ENCODE results near the gene PARVB.
"Not testable (repeated sequence)": the region's sequence is repeated elsewhere in the genome, so short reads cannot be mapped to it uniquely, and the experiment has no call there.

PARVB gene

GRCh38 chr22:44056649-44057048 is 32.5 kb downstream of the PARVB start:
- DNase-seq (ENCODE audit: low spot score), result not testable (repeated sequence)

- DNase-seq (ENCODE audit: low spot score), result no peak
Measured at GRCh38 chr22:44057401-44057987, 33.4 kb downstream of the PARVB start.

GRCh38 chr22:44063462-44064371 is 39.6 kb downstream of the PARVB start:
- DNase-seq (ENCODE audit: low spot score), result no peak

- DNase-seq (ENCODE audit: low spot score), result no peak
Measured at GRCh38 chr22:44067033-44067432, 42.9 kb downstream of the PARVB start.

- DNase-seq (ENCODE audit: low spot score), result no peak
Measured at GRCh38 chr22:44067901-44068300, 43.8 kb downstream of the PARVB start.

DNA sequence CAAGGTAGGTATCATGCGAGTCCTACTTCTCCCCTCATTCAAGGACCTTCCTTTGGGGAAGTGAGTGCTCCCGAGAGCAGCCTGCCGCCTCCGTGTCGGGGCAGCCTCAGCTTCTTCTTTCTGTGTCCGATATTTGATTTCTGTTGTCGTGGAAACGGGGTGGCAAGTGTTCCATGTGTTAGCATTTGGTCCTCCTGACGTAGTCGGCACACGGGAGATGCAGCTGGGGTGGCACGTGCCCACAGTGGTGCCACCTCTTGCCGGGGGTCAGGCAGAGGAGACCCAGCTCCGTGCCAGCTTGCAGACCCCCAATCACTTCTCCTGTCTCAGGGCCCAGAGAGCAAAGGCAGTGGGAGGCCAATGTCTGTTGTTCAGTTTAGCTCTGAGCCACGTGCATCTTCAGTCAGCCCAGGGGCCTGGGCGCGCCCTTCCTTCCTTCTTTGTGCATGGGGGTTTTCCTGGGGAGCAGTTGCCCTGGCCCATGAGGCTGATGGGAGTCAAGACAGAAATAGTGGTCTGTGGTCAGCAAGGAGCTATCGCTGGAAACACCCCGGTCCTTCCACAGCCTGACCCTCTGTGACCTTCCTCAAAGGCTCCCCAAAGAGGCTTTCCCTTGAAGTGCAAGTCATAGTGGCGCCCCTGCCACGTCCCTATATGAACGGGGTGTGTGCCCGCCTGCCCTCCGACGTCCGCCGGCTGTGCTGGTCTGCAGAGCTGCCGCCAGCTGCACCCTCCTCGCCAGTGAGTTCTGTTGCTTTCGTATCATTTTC is 44.5 kb downstream of the PARVB start:
- no peak for DNase-seq (ENCODE audit: low spot score)

DNA sequence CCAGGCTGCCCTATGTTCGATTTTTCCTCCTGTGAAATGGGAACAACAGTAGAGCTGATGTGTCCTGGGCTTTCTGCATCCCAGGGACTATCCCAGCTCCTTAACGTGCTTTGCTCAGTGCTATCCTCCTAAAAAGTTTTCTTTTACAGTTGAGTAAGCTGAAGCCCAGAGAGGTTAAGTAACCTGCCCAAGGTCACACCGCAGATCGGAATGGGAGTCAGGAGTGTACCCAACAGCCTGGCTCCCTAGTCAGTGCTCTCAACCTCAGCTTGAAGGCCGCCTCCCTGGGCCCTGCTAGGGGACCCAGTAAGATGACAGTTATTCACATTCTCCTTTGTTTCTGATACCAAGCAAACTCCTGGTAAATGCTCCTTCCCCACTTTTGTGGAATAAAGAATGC is 45.9 kb downstream of the PARVB start:
- DNase-seq (ENCODE audit: low spot score), result no peak

DNA sequence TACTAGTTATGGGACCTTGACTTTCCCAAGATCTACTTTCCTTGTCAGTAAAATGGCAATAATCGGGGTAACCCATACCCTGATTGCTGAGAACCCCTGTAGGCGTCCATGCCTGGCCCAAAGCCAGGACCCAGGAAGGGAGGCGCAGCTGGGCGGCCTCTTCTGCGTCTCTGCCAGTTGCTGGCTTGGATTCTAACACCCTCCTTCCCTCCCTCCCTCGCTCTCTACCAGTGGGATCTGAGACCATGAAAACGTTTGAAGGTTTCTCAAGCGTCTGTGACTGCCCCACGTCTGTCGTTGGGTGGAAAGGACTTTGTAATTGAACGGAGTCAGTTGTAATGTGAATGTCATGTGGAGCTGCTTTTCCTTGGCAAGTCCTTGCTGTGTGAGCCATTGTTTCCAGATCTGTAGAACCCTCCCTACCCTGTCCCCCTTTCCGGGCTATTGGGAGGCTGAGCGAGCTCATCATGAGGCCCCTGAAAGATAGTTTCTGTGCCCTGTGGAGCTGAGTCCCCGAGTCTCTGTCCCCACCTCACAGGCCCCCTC is 47.8 kb downstream of the PARVB start:
- DNase-seq (ENCODE audit: low spot score), result no peak

GRCh38 chr22:44074337-44074984 is 50.4 kb downstream of the PARVB start:
- DNase-seq (ENCODE audit: low spot score), result no peak

- DNase-seq (ENCODE audit: low spot score), result no peak
Measured at GRCh38 chr22:44075022-44075421, 50.9 kb downstream of the PARVB start.

DNA sequence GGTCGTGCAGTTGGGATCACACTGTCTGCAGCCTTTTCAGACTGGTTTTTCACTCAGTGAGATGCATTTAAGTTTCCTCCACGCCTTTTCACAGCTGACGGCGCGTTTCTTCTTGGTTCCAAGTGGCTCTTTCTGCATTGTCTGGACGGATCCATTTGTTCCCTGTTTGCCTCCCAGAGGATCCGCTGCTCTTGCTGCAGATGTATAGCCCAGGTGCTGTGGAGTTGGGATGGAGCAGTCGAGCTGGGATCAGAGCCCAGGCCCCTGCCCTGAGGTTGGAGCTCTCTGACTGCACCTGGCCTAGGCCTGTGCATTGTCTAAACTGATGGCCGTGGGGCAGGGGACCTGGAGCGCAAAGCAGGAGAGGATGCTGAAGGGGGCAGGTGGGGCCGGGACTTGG is 51.6 kb downstream of the PARVB start:
- DNase-seq (ENCODE audit: low spot score), result no peak

- DNase-seq (ENCODE audit: low spot score), result no peak
Measured at GRCh38 chr22:44076825-44077224, 52.7 kb downstream of the PARVB start.

DNA sequence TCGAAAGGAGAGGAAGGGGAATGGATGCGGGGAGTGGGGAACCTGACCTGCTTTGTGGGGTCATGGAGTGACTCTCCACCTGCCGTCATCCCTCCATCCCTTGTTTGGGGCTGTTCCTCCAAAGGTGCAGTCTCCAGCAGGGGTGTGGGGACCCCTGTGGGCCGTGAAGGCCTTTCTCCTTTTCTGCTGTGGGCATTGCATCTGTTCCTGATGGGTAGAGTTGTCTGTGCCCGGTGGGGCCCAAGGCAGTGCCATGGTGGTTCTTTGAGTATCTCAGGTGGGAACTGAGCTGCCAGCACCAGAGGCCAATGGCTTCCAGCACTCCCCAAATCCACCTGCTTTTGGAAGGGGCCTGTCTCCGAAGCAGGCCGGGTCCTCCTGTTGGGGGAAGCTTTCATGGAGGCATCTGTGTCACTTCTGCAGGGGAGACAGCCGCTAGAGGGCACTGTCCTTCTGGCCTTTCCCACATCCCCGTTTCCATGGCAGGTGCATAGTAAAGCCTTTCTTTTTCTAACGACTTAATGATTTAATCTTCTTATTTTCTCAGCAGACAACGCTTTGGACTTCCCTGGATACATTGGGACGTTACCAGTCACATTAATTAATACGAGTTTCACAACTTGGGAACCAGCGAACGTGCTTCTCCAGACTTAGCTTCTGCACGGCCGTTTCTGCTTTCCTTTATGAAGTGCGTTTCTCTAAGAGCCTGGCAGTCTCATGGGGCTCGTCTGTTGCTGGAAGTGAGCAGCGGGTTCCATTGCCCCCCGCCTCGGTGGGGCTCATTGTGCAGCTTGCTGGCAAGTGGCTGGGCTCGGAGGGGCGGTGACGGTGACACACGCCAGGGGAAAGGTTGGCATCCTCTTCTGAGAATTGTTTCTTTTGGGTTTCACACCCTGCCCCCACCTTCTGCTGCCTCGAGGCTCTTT is 57.1 kb downstream of the PARVB start:
- peak; percentile 51 for DNase-seq (ENCODE audit: low spot score)

- DNase-seq (ENCODE audit: low spot score), result no peak
Measured at GRCh38 chr22:44082801-44083200, 58.7 kb downstream of the PARVB start.

DNA sequence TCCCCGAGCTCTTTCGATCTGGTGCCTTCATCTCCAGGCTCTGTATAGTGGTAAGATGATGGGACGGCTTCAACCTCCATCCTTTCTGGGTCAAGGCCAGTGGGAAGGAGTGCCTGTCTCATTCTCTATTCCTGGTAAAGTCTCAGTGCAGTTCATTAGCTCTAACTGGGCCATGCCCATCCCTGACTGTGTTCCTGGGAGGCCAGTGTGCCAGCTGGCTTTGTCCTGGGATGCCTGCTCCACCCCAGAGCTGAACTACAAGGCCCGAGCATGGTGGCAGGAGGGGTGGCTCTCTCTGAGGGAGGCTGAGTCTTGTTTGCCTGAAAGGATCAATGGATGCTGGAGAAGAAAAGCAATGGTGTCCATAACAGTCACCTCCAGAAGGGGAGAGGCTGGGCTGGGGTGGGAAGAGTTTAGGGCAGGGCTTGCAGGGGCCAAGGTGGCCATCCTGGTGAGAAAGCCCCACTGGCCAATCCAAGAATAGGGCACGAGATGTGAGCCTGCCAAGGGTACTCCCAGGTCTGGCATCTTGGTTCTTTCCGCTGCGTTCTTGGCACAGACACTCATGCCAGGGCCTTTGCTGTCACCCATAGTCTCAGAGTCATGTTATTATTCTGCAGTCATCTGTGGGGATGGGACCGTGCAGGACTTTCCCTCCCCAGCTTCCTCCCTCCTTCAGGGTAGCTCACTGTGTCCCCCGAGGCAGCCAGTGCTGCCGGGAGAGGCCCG is 60.1 kb downstream of the PARVB start:
- no peak for DNase-seq (ENCODE audit: low spot score)

DNA sequence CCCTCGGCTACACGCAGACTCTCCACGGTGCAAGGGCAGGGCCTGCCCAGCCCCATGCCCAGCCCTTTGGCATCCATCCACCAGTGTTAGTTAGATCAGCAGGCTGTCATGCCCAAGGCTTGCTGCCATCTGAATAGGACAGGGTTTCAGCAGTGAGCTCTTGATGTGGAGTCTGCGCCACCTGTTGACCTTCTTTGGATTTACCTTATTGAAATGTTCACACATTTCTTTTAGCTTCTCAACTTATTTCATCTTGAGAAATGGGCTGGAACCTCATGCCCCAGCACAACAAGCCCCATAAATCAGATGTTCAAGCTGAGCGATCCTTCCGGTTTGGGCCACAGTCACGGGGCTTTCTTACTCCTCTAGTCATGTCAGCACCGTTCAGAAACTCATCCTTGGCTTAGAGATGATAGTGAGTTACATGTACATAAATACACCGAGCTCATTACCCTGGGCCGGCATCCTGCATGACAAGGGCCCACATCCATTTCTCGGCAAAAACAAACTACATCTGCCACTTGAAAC is 61.7 kb downstream of the PARVB start:
- DNase-seq (ENCODE audit: low spot score), result peak; percentile 62

DNA sequence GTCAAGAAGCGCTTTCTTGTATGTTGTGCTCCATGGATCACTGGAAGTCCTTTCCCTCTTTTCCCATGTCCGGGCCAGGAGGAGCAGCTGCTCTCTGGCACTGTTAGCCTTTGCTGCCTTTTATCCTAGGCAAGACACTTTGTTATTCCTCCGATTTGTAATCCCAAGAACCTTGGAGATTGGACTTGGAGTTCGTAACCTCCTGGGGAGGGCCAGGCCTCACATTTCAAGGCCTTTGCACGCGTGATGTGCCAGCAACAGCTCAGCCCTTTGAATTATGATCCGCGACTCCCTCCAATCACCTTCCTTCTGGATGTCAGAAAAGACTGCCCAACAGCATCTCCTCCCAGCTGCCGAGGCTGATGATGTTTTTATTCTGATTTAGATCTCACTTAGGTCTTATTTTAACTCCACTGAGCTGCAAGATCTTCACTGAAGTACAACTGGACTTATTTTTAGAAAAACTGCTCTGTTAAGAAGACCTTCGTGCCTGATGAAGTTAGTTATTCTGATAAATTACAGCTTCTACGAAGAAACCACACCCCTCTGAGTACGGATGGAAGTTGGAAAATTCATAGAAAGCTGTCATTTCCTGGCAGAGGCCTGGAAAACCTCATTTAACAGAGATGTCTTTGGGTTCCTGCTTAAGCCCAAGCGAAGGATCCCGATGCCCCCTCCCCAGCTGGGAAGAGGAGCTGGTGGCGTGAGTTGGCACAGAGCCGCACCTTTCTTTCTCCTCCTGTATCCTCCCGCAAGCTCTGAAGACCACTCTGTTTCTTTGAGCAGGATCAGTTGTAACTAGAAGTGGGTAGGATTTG is 62.4 kb downstream of the PARVB start:
- DNase-seq (ENCODE audit: low spot score), result no peak

DNA sequence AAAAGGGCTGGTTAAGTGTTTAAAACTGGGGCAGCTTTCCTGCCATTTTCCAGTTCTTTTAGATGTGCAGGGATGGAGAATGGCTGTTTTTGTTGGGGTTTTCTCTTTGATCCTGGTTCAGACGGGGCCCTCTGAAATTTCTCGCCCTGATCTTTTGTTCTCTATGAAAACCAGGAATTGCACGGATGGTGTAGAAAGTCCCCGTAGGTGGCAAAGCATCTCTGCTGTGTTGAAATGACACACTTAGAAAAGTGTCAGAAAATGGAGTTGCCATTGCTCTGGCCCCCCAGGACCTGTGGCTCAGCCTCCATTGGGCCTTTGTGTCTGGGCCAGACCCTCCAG is 63.0 kb downstream of the PARVB start:
- no peak for DNase-seq (ENCODE audit: low spot score)

GRCh38 chr22:44088976-44089570 is 65.0 kb downstream of the PARVB start:
- no peak for DNase-seq (ENCODE audit: low spot score)
